ENCODE measurements around the gene LAYN. TPM values are rescaled to one million over a fixed set of nuclear protein-coding genes. Genes with fewer than 3 reads are reported as not detected.

LAYN gene
- total RNA-seq, 2 experiments from 2014 or later, result 1.3 to 1.4 TPM

DNA sequence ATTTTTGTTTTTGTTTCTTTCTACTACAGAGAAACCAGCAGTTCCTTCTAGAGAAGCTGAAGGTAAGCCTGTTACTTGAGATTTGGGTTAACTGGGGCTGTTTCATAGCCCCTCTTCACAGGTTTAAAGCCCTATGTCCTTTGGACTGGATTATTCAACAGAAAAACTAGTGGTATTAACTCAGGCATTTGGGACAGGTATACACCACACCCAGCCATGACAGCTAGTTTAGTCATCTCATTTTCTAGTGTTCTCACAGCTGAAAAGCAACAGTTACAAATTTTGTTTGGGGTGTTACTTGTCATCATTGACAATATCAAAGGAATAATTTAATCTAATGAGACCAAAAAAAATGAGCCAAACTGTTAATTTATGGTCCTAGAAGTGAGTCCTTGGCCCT, 14.0 kb downstream of the LAYN start:
- no peak for TF ChIP-seq CTCF (IDR thresholded peaks at IDR 0.05)
- H3K27ac ChIP-seq (ENCODE audit: low read depth in 1 of 2, low read length in 2 of 2), result no peak overlapping the region
- Mint-ChIP-seq H3K27me3 (peaks cover 19% of the 10 kb centered on the region), H3K4me3 (no peak overlapping the region), H3K4me1 (ENCODE audit: low read depth) (no peaks in the 10 kb centered on the region), H3K27ac (no peak overlapping the region), H3K9me3 (no peaks in the 10 kb centered on the region), H3K36me3 (ENCODE audit: low read depth) (no peaks in the 10 kb centered on the region)
- ChIA-PET CTCF (interaction anchor here (1.1 kb wide), 1 partner anchor 726 kb away, joined by 4 read pairs; no protein-coding TSS in a partner anchor), POLR2A (no interaction called here)
- H3K27me3 ChIP-seq (ENCODE audit: control insufficient read depth in 1 of 2, insufficient read depth in 2 of 2, low read length in 2 of 2), result peaks cover 0 to 7% of the 10 kb centered on the region in 2 experiments
- no peaks in the 10 kb centered on the region for H3K36me3 ChIP-seq (ENCODE audit: insufficient read depth, low read length)
- intact Hi-C loops (cut with DNase I, micrococcal nuclease), result no loop called here
- DNase-seq (no peak), ATAC-seq (ENCODE audit: poor library complexity) (no peak)
- H3K4me1 ChIP-seq (ENCODE audit: insufficient read depth, low read length), result no peaks in the 10 kb centered on the region
- peaks cover 0 to 10% of the 10 kb centered on the region in 2 experiments for H3K9me3 ChIP-seq (ENCODE audit: control insufficient read depth in 1 of 2, insufficient read depth in 1 of 2, low read length in 2 of 2)
- H3K4me3 ChIP-seq (ENCODE audit: low read length), result no peak overlapping the region

DNA sequence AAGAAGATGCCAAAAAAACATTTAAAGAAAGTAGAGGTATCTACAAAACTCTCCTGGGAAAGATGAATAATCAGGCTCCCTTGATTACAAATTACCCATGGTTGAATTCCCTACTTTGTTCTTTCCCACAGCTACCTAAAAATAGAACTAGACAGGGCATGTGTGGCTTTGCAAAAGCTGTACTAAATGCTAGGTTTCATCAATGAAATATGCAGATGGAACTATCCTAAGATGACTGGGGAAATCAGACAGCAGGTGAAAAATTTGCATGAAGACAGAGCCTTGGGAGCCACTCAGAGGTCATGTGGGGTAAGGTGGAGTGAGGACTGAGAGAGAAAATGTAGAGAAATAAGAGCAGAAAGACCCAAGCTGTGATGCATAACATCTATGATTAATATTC, 14.7 kb downstream of the LAYN start:
- Histone ChIP-seq H3K4me3 (ENCODE audit: low read length) (no peak overlapping the region), H3K27me3 (ENCODE audit: control insufficient read depth in 1 of 2, insufficient read depth in 2 of 2, low read length in 2 of 2) (peaks cover 0 to 7% of the 10 kb centered on the region in 2 experiments), H3K27ac (ENCODE audit: low read depth in 1 of 2, low read length in 2 of 2) (no peak overlapping the region), H3K36me3 (ENCODE audit: insufficient read depth, low read length) (no peaks in the 10 kb centered on the region), H3K9me3 (ENCODE audit: control insufficient read depth in 1 of 2, insufficient read depth in 1 of 2, low read length in 2 of 2) (peaks cover 0 to 10% of the 10 kb centered on the region in 2 experiments), H3K4me1 (ENCODE audit: insufficient read depth, low read length) (no peaks in the 10 kb centered on the region)
- H3K27ac Mint-ChIP-seq, result no peak overlapping the region
- ChIA-PET POLR2A (no interaction called here), CTCF (interaction anchor here (0.8 to 1.1 kb wide), 2 partner anchors 22 to 725 kb away, joined by 3 to 4 read pairs; no protein-coding TSS in a partner anchor)
- no peak for DNase-seq
- no peak for TF ChIP-seq CTCF (IDR thresholded peaks at IDR 0.05)
- intact Hi-C loops (cut with DNase I, micrococcal nuclease), result no loop called here
- H3K27me3 Mint-ChIP-seq, result peaks cover 16% of the 10 kb centered on the region
- no peaks in the 10 kb centered on the region for H3K36me3 Mint-ChIP-seq (ENCODE audit: low read depth)
- H3K4me3 Mint-ChIP-seq, result no peak overlapping the region
- ATAC-seq (ENCODE audit: poor library complexity), result no peak
- no peaks in the 10 kb centered on the region for H3K9me3 Mint-ChIP-seq
- no peaks in the 10 kb centered on the region for H3K4me1 Mint-ChIP-seq (ENCODE audit: low read depth)

- ATAC-seq (ENCODE audit: poor library complexity), result no peak
- intact Hi-C loops (cut with DNase I, micrococcal nuclease), result no loop called here
- POLR2A ChIA-PET, result no interaction called here
- CTCF ChIA-PET, result no interaction called here
- TF ChIP-seq CTCF (IDR thresholded peaks at IDR 0.05), result no peak
- H3K9me3 ChIP-seq (ENCODE audit: control insufficient read depth in 1 of 2, insufficient read depth in 1 of 2, low read length in 2 of 2), result peaks cover 0 to 10% of the 10 kb centered on the region in 2 experiments
- Mint-ChIP-seq H3K4me3 (no peak overlapping the region), H3K27ac (no peak overlapping the region), H3K9me3 (no peaks in the 10 kb centered on the region), H3K27me3 (no peaks in the 10 kb centered on the region), H3K4me1 (ENCODE audit: low read depth) (no peaks in the 10 kb centered on the region), H3K36me3 (ENCODE audit: low read depth) (no peaks in the 10 kb centered on the region)
- no peak overlapping the region for H3K4me3 ChIP-seq (ENCODE audit: low read length)
- no peaks in the 10 kb centered on the region for H3K27me3 ChIP-seq (ENCODE audit: control insufficient read depth in 1 of 2, insufficient read depth in 2 of 2, low read length in 2 of 2)
- no peak overlapping the region for H3K27ac ChIP-seq (ENCODE audit: low read depth in 1 of 2, low read length in 2 of 2)
- no peaks in the 10 kb centered on the region for H3K36me3 ChIP-seq (ENCODE audit: insufficient read depth, low read length)
- DNase-seq, result no peak
- H3K4me1 ChIP-seq (ENCODE audit: insufficient read depth, low read length), result no peaks in the 10 kb centered on the region
Observed at GRCh38 chr11:111557425-111558111, 17.0 kb downstream of the LAYN start.
